ENCODE data around the gene NT5C1A. TPM values are rescaled to one million over a fixed set of nuclear protein-coding genes. Genes with fewer than 3 reads are reported as not detected.

NT5C1A gene
- polyA plus RNA-seq, 1 donor from 2014 or later: not detected

GRCh38 chr1:39645411-39646043 is 26.4 kb downstream of the NT5C1A start:
- H3K4me3 ChIP-seq (ENCODE audit: low read length): no peak overlapping the region
- TF ChIP-seq TAF1 (IDR thresholded peaks at IDR 0.05; ENCODE audit: low read depth) (no peak), EZH2 (IDR thresholded peaks at IDR 0.05; ENCODE audit: borderline replicate concordance, insufficient read depth, low read length, poor library complexity, severe bottlenecking) (no peak), REST (IDR thresholded peaks at IDR 0.05; ENCODE audit: borderline replicate concordance) (no peak), EP300 (conservative IDR thresholded peaks at IDR 0.05; ENCODE audit: poor library complexity, severe bottlenecking) (no peak)
- no peaks in the 10 kb centered on the region for H3K79me2 ChIP-seq (replicated peaks; ENCODE audit: insufficient read depth, low read length)
- no peaks in the 10 kb centered on the region for H3K9me3 ChIP-seq (ENCODE audit: low read length)
- no peak overlapping the region for H3K27ac ChIP-seq (ENCODE audit: low read length)
- H3K27me3 ChIP-seq (ENCODE audit: insufficient read depth, low read depth, low read length): peaks cover 4% of the 10 kb centered on the region
- H3K9me2 ChIP-seq (ENCODE audit: insufficient read depth, low read length): no peaks in the 10 kb centered on the region
- no peak overlapping the region for H2AFZ ChIP-seq (ENCODE audit: low read depth, low read length)
- no peaks in the 10 kb centered on the region for H3F3A ChIP-seq (ENCODE audit: insufficient read depth, low read length, poor library complexity, severe bottlenecking)
- no peak overlapping the region for H3K4me2 ChIP-seq (ENCODE audit: low read length)
- H3K9ac ChIP-seq (ENCODE audit: low read length): no peak overlapping the region
- no peaks in the 10 kb centered on the region for H3K36me3 ChIP-seq (ENCODE audit: insufficient read depth, low read length)
- H4K20me1 ChIP-seq (ENCODE audit: insufficient read depth): no peaks in the 10 kb centered on the region

GRCh38 chr1:39643705-39644104 is 28.2 kb downstream of the NT5C1A start:
- Histone ChIP-seq H3K79me2 (replicated peaks; ENCODE audit: insufficient read depth, low read length) (no peaks in the 10 kb centered on the region), H4K20me1 (ENCODE audit: insufficient read depth) (no peaks in the 10 kb centered on the region), H3K36me3 (ENCODE audit: insufficient read depth, low read length) (no peaks in the 10 kb centered on the region), H3K4me2 (ENCODE audit: low read length) (no peak overlapping the region), H3K4me3 (ENCODE audit: low read length) (no peak overlapping the region), H3K9ac (ENCODE audit: low read length) (no peak overlapping the region), H3K27ac (ENCODE audit: low read length) (no peak overlapping the region), H3K9me2 (ENCODE audit: insufficient read depth, low read length) (no peaks in the 10 kb centered on the region), H3K27me3 (ENCODE audit: insufficient read depth, low read depth, low read length) (peaks cover 21% of the 10 kb centered on the region), H3K9me3 (ENCODE audit: low read length) (no peaks in the 10 kb centered on the region), H3F3A (ENCODE audit: insufficient read depth, low read length, poor library complexity, severe bottlenecking) (no peaks in the 10 kb centered on the region), H2AFZ (ENCODE audit: low read depth, low read length) (no peak overlapping the region)
- TF ChIP-seq EZH2 (IDR thresholded peaks at IDR 0.05; ENCODE audit: borderline replicate concordance, insufficient read depth, low read length, poor library complexity, severe bottlenecking) (no peak), REST (IDR thresholded peaks at IDR 0.05; ENCODE audit: borderline replicate concordance) (no peak), POLR2AphosphoS5 (IDR thresholded peaks at IDR 0.05) (no peak), CTCF (IDR thresholded peaks at IDR 0.05; ENCODE audit: poor library complexity, severe bottlenecking) (no peak), TAF1 (IDR thresholded peaks at IDR 0.05; ENCODE audit: low read depth) (no peak), MXI1 (conservative IDR thresholded peaks at IDR 0.05; ENCODE audit: poor library complexity, severe bottlenecking) (no peak), SMC3 (conservative IDR thresholded peaks at IDR 0.05; ENCODE audit: poor library complexity) (no peak), EP300 (conservative IDR thresholded peaks at IDR 0.05; ENCODE audit: poor library complexity, severe bottlenecking) (no peak), RAD21 (conservative IDR thresholded peaks at IDR 0.05) (no peak)
